Measurements from ENCODE around the gene AFAP1L1. TPM values are rescaled to one million over a fixed set of nuclear protein-coding genes. Genes with fewer than 3 reads are reported as not detected.

AFAP1L1 gene
- total and polyA plus RNA-seq, 2 of the 13 experiments (the other 11 are each of a cell fraction or from before 2014, with no cell fraction given), result 0.38 to 1.0 TPM

GRCh38 chr5:149247726-149248125 is 23.9 kb upstream of the AFAP1L1 start:
- no TSS peak for BruUV-seq (replicated peaks)

More at GRCh38 chr5:149247726-149248125, 23.9 kb upstream of the AFAP1L1 start:
- ChIA-PET POLR2A (no interaction called here), CTCF (ENCODE audit: low intra/inter-chr PET ratio, low total read pairs) (no interaction called here)
- 79% methylated on average over 8 of the region's 8 CpGs for whole genome bisulfite sequencing (ENCODE audit: low lambda C conversion rate)
- no peak overlapping the region for H3K4me2 ChIP-seq (ENCODE audit: low read depth, low read length)
- in situ Hi-C loops (cut with HindIII; ENCODE audit: extremely low pct_ligation_motif_present, low pct_unique_long_range_greater_than_20kb) (no loop called here), intact Hi-C loops (cut with micrococcal nuclease; ENCODE audit: unreplicated experiment) (no loop called here)
- DNase-seq (ENCODE audit: low spot score) (no peak), FAIRE-seq (no peak), ATAC-seq (no peak)
- H3K27me3 ChIP-seq (ENCODE audit: control insufficient read depth in 1 of 2, insufficient read depth in 2 of 2, low read length in 2 of 2), result no peaks in the 10 kb centered on the region
- H3K27ac ChIP-seq (ENCODE audit: extremely low read length, insufficient read depth, low read length), result no peak overlapping the region
- H3K36me3 ChIP-seq (replicated peaks in 1 of 2; ENCODE audit: control insufficient read depth in 1 of 2, insufficient read depth in 2 of 2, low read length in 2 of 2), result no peaks in the 10 kb centered on the region
- no peaks in the 10 kb centered on the region for H3K4me1 ChIP-seq (ENCODE audit: insufficient read depth, low read length)
- H3K9me3 ChIP-seq (ENCODE audit: low read length), result no peaks in the 10 kb centered on the region
- no peak for TF ChIP-seq ZNF205 (CRISPR knock-in tag; IDR thresholded peaks at IDR 0.05)
- TF ChIP-seq, protein P1, sequence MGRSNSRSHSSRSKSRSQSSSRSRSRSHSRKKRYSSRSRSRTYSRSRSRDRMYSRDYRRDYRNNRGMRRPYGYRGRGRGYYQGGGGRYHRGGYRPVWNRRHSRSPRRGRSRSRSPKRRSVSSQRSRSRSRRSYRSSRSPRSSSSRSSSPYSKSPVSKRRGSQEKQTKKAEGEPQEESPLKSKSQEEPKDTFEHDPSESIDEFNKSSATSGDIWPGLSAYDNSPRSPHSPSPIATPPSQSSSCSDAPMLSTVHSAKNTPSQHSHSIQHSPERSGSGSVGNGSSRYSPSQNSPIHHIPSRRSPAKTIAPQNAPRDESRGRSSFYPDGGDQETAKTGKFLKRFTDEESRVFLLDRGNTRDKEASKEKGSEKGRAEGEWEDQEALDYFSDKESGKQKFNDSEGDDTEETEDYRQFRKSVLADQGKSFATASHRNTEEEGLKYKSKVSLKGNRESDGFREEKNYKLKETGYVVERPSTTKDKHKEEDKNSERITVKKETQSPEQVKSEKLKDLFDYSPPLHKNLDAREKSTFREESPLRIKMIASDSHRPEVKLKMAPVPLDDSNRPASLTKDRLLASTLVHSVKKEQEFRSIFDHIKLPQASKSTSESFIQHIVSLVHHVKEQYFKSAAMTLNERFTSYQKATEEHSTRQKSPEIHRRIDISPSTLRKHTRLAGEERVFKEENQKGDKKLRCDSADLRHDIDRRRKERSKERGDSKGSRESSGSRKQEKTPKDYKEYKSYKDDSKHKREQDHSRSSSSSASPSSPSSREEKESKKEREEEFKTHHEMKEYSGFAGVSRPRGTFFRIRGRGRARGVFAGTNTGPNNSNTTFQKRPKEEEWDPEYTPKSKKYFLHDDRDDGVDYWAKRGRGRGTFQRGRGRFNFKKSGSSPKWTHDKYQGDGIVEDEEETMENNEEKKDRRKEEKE (IDR thresholded peaks at IDR 0.05), result no peak
- TF ChIP-seq ZMAT5 (CRISPR knock-in tag; IDR thresholded peaks at IDR 0.05; ENCODE audit: borderline replicate concordance, low read depth), result no peak
- no peak for TF ChIP-seq MIER3 (CRISPR knock-in tag; IDR thresholded peaks at IDR 0.05; ENCODE audit: borderline replicate concordance)
- TF ChIP-seq ZNF615 (CRISPR knock-in tag; IDR thresholded peaks at IDR 0.05; ENCODE audit: borderline replicate concordance), result no peak
- TF ChIP-seq ZFP1 (CRISPR knock-in tag; IDR thresholded peaks at IDR 0.05), result no peak
- TF ChIP-seq, protein P2, sequence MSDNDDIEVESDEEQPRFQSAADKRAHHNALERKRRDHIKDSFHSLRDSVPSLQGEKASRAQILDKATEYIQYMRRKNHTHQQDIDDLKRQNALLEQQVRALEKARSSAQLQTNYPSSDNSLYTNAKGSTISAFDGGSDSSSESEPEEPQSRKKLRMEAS (IDR thresholded peaks at IDR 0.05), result no peak
- TF ChIP-seq, protein P3, sequence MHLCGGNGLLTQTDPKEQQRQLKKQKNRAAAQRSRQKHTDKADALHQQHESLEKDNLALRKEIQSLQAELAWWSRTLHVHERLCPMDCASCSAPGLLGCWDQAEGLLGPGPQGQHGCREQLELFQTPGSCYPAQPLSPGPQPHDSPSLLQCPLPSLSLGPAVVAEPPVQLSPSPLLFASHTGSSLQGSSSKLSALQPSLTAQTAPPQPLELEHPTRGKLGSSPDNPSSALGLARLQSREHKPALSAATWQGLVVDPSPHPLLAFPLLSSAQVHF (CRISPR knock-in tag; IDR thresholded peaks at IDR 0.05), result no peak
- TF ChIP-seq RXRB (CRISPR knock-in tag; IDR thresholded peaks at IDR 0.05; ENCODE audit: borderline replicate concordance), result no peak
- no peak for TF ChIP-seq ZNF256 (CRISPR knock-in tag; conservative IDR thresholded peaks at IDR 0.05)
- TF ChIP-seq DNMT3B (CRISPR knock-in tag; conservative IDR thresholded peaks at IDR 0.05), result no peak
- TF ChIP-seq E2F5 (CRISPR knock-in tag; conservative IDR thresholded peaks at IDR 0.05), result no peak
- no peak for TF ChIP-seq ZNF816 (CRISPR knock-in tag; IDR thresholded peaks at IDR 0.05; ENCODE audit: borderline replicate concordance)
- no peak for TF ChIP-seq ZSCAN22 (CRISPR knock-in tag; IDR thresholded peaks at IDR 0.05)
- TF ChIP-seq ETV5 (CRISPR knock-in tag; IDR thresholded peaks at IDR 0.05; ENCODE audit: borderline replicate concordance), result no peak
- TF ChIP-seq ARNT (IDR thresholded peaks at IDR 0.05), result no peak
- no peak for TF ChIP-seq ZBTB7A (CRISPR knock-in tag; IDR thresholded peaks at IDR 0.05)
- no peak overlapping the region for H2AFZ ChIP-seq (ENCODE audit: low read length)
- no peak overlapping the region for H3K4me3 ChIP-seq (replicated peaks in 1 of 3; ENCODE audit: insufficient read depth in 1 of 3, low read depth in 2 of 3, low read length in 3 of 3)
- no peak overlapping the region for H3K9ac ChIP-seq (ENCODE audit: insufficient read depth, low read depth, low read length)
- no peaks in the 10 kb centered on the region for H4K20me1 ChIP-seq (ENCODE audit: insufficient read depth, low read length)
- no peaks in the 10 kb centered on the region for H3K79me2 ChIP-seq (ENCODE audit: insufficient read depth, low read length)

All from HepG2 (cell line).